H9 (cell line): ENCODE measurements around the gene DLGAP4. TPM values are rescaled to one million over a fixed set of nuclear protein-coding genes. Genes with fewer than 3 reads are reported as not detected.

ENCODE experiments used
- DNase-seq: peaks from one replicate; pipeline ENCODE4 v3.0.0-alpha.2; 2017
- H2AFZ ChIP-seq: one replicate; pipeline ENCODE4 v1.6.1; 2013; ENCODE audit warnings: mild to moderate bottlenecking, low read length, control low read depth, moderate library complexity
- H2AK5ac ChIP-seq: 2 replicates; pipeline ENCODE4 v1.6.1; 2013; ENCODE audit warnings: low read length, control low read depth, mixed read lengths; ENCODE audit not compliant: insufficient read length
- H2BK120ac ChIP-seq: one replicate; pipeline ENCODE4 v1.6.1; 2013; ENCODE audit warnings: low read depth, mild to moderate bottlenecking, low read length, control low read depth, inconsistent platforms; ENCODE audit not compliant: poor library complexity, severe bottlenecking
- H2BK12ac ChIP-seq: 2 replicates; pipeline ENCODE4 v1.6.1; 2013; ENCODE audit warnings: low read length, control low read depth, mixed read lengths, low read depth; ENCODE audit not compliant: insufficient read length
- H2BK15ac ChIP-seq: 2 replicates; pipeline ENCODE4 v1.6.1; 2013; ENCODE audit warnings: low read depth, low read length, control low read depth
- H2BK20ac ChIP-seq: one replicate; pipeline ENCODE4 v1.6.1; 2013; ENCODE audit warnings: low read depth, mild to moderate bottlenecking, low read length, control low read depth, inconsistent platforms; ENCODE audit not compliant: poor library complexity, severe bottlenecking
- H2BK5ac ChIP-seq: 2 replicates; pipeline ENCODE4 v1.6.1; 2013; ENCODE audit warnings: low read length, control low read depth, mixed read lengths; ENCODE audit not compliant: insufficient read length
- H3K14ac ChIP-seq: 2 replicates; pipeline ENCODE4 v1.6.1; 2013; ENCODE audit warnings: low read length, control low read depth; ENCODE audit not compliant: insufficient read depth
- H3K18ac ChIP-seq: 2 replicates; pipeline ENCODE4 v1.6.1; 2013; ENCODE audit warnings: low read depth, mild to moderate bottlenecking, mixed read lengths, low read length, control low read depth; ENCODE audit not compliant: insufficient read length
- H3K23ac ChIP-seq: 2 replicates; pipeline ENCODE4 v1.6.1; 2013; ENCODE audit warnings: low read length, control low read depth, mixed read lengths, low read depth; ENCODE audit not compliant: insufficient read length
- H3K23me2 ChIP-seq: 2 replicates; pipeline ENCODE4 v1.6.1; 2013; ENCODE audit warnings: low read depth, mild to moderate bottlenecking, mixed read lengths, low read length, control low read depth; ENCODE audit not compliant: insufficient read length, poor library complexity, severe bottlenecking
- H3K27ac ChIP-seq: 2 replicates; pipeline ENCODE4 v1.5.1; 2013; ENCODE audit warnings: low read length, control low read depth, mixed read lengths, low read depth; ENCODE audit not compliant: insufficient read length
- H3K27me3 ChIP-seq: 2 replicates; pipeline ENCODE4 v1.6.1; 2013; ENCODE audit warnings: low read length, control low read depth, inconsistent platforms; ENCODE audit not compliant: insufficient read depth
- H3K4ac ChIP-seq: 2 replicates; pipeline ENCODE4 v1.6.1; 2013; ENCODE audit warnings: low read depth, mild to moderate bottlenecking, control low read depth, inconsistent platforms, low read length, moderate library complexity
- H3K4me1 ChIP-seq: 2 replicates; pipeline ENCODE4 v1.6.1; 2013; ENCODE audit warnings: low read length, control low read depth, inconsistent platforms; ENCODE audit not compliant: insufficient read depth
- H3K4me2 ChIP-seq: 2 replicates; pipeline ENCODE4 v1.6.1; 2013; ENCODE audit warnings: low read length, control low read depth, mixed read lengths; ENCODE audit not compliant: insufficient read length, insufficient read depth
- H3K56ac ChIP-seq: 2 replicates; pipeline ENCODE4 v1.6.1; 2013; ENCODE audit warnings: low read depth, mild to moderate bottlenecking, mixed read lengths, low read length, control low read depth; ENCODE audit not compliant: insufficient read length
- H3K79me1 ChIP-seq: 2 replicates; pipeline ENCODE4 v1.6.1; 2013; ENCODE audit warnings: low read depth, mild to moderate bottlenecking, moderate library complexity, low read length, control low read depth, inconsistent platforms; ENCODE audit not compliant: insufficient read depth, poor library complexity, severe bottlenecking
- H3K79me2 ChIP-seq: 2 replicates; pipeline ENCODE4 v1.6.1; 2013; ENCODE audit warnings: low read length, control low read depth, inconsistent platforms; ENCODE audit not compliant: insufficient read depth
- H3K9ac ChIP-seq: 2 replicates; pipeline ENCODE4 v1.6.1; 2013; ENCODE audit warnings: low read length, control low read depth, mixed read lengths; ENCODE audit not compliant: insufficient read length; ENCODE audit errors: extremely low read depth
- H3K9me3 ChIP-seq: one replicate; pipeline ENCODE4 v1.6.1; 2013; ENCODE audit warnings: low read depth, low read length, inconsistent platforms; ENCODE audit not compliant: control insufficient read depth
- H3T11ph ChIP-seq: one replicate; pipeline ENCODE4 v1.6.1; 2013; ENCODE audit warnings: mild to moderate bottlenecking, low read length, control low read depth, inconsistent platforms
- H4K20me1 ChIP-seq: one replicate; pipeline ENCODE4 v1.6.1; 2013; ENCODE audit not compliant: control insufficient read depth, insufficient read length, insufficient read depth
- H4K5ac ChIP-seq: 2 replicates; pipeline ENCODE4 v1.6.1; 2013; ENCODE audit warnings: low read depth, mild to moderate bottlenecking, mixed read lengths, low read length, control low read depth; ENCODE audit not compliant: insufficient read length
- H4K8ac ChIP-seq: replicated peaks from 2 replicates; pipeline ENCODE4 v1.6.1; 2013; ENCODE audit warnings: low read length, control low read depth, mixed read lengths, low read depth; ENCODE audit not compliant: insufficient read length
- H4K91ac ChIP-seq: 2 replicates; pipeline ENCODE4 v1.6.1; 2013; ENCODE audit warnings: low read depth, mild to moderate bottlenecking, moderate library complexity, mixed read lengths, low read length, control low read depth; ENCODE audit not compliant: insufficient read length
- H3K27ac Mint-ChIP-seq, 3 experiments: 2 replicates in 2 of 3; 3 replicates in 1 of 3; pipeline ENCODE4 v1.8.0; 2020 to 2021; ENCODE audit warnings: mixed read lengths in 3 of 3, mild to moderate bottlenecking in 1 of 3, moderate library complexity in 1 of 3
- H3K27me3 Mint-ChIP-seq: 2 replicates; pipeline ENCODE4 v1.8.0; 2021; ENCODE audit warnings: low read depth, mild to moderate bottlenecking, moderate library complexity, mixed read lengths
- H3K36me3 Mint-ChIP-seq, 3 experiments: 2 replicates in 2 of 3; 3 replicates in 1 of 3; pipeline ENCODE4 v1.8.0; 2020 to 2021; ENCODE audit warnings: low read depth in 3 of 3, mixed read lengths in 3 of 3; ENCODE audit not compliant: insufficient read depth in 1 of 3
- H3K4me1 Mint-ChIP-seq, 2 experiments: 2 replicates each; pipeline ENCODE4 v1.8.0; 2020; ENCODE audit warnings: mixed read lengths in 2 of 2
- H3K4me3 Mint-ChIP-seq, 2 experiments: 2 replicates in 1 of 2; 3 replicates in 1 of 2; pipeline ENCODE4 v1.8.0; 2020 to 2021; ENCODE audit warnings: mild to moderate bottlenecking in 2 of 2, mixed read lengths in 2 of 2, moderate library complexity in 1 of 2
- H3K9me3 Mint-ChIP-seq, 2 experiments: 2 replicates in 1 of 2; 3 replicates in 1 of 2; pipeline ENCODE4 v1.8.0; 2020; ENCODE audit warnings: mild to moderate bottlenecking in 2 of 2, mixed read lengths in 2 of 2, moderate library complexity in 1 of 2
- CTCF ChIP-seq: fragments of 200-600 bp; sonication (generic); conservative IDR thresholded peaks from 3 replicates; pipeline ENCODE4 v1.8.0; 2021; ENCODE audit warnings: antibody characterized with exemption, mild to moderate bottlenecking
- WGBS: extraction: QIAGEN DNeasy Blood & Tissue Kit; methylation state at CpG from one replicate; pipeline ENCODE4 v1.1.7; 2013; ENCODE audit warnings: missing lambda C conversion rate, low lambda C conversion rate, mixed read lengths; ENCODE audit not compliant: insufficient read length; ENCODE audit errors: extremely low coverage; 5-methylcytosine and 5-hydroxymethylcytosine counted together
- total RNA-seq: library from RNA; stranded (reverse); gene quantifications from 2 replicates; pipeline ENCODE4 v1.2.1, GENCODE V29; 2021

Gene DLGAP4
- total RNA-seq, 1 experiment from 2014 or later = 48.0 TPM

DNA sequence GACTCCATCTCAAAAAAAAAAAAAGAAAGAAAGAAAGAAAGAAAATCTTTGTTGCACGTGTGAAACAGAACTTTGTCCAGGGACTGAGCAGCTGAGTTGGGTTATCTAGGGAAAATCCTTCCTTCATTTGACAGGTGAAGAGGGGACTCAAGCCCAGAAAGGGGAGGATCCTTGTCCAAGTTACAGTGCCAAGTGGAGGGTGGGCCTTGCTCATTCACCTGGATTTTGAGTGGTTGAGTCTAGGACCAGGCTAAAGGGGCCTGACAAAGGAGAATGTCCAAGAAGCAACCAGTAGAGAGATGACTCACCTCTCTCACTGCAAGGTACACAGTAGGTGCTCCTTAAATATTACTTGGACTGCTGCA is 269.9 kb downstream of the DLGAP4 start:
- H3K27me3 Mint-ChIP-seq = no peaks in the 10 kb centered on the region
- Histone ChIP-seq H4K91ac (no peak overlapping the region), H3K4me1 (no peaks in the 10 kb centered on the region; the same call in 1 of the 2 replicates), H2BK20ac (no peak overlapping the region), H2BK12ac (no peak overlapping the region), H3K79me2 (peaks cover 12% of the 10 kb centered on the region; the same call in 1 of the 2 replicates), H3K9me3 (no peaks in the 10 kb centered on the region), H3K4ac (no peak overlapping the region), H3K27ac (no peak overlapping the region), H3T11ph (no peak overlapping the region), H3K9ac (no peak overlapping the region), H3K79me1 (no peaks in the 10 kb centered on the region), H2BK5ac (no peak overlapping the region), H3K23ac (no peak overlapping the region), H4K5ac (no peak overlapping the region), H3K14ac (no peak overlapping the region), H3K4me2 (no peak overlapping the region), H4K20me1 (no peaks in the 10 kb centered on the region), H2BK15ac (no peak overlapping the region), H2BK120ac (no peak overlapping the region), H2AK5ac (no peak overlapping the region), H2AFZ (no peak overlapping the region), H3K27me3 (no peaks in the 10 kb centered on the region), H3K23me2 (peaks cover 30% of the 10 kb centered on the region), H3K56ac (no peak overlapping the region), H3K18ac (no peak overlapping the region), H4K8ac (no peak overlapping the region)
- peak overlapping the region; percentile 89 to 92 for H3K4me3 Mint-ChIP-seq
- H3K36me3 Mint-ChIP-seq = peaks cover 21 to 32% (median 28%) of the 10 kb centered on the region in 3 experiments; a peak in 6 of 7 replicates
- no peak for TF ChIP-seq CTCF
- no peak for DNase-seq
- H3K4me1 Mint-ChIP-seq = peaks cover 37 to 38% of the 10 kb centered on the region in 2 experiments
- H3K9me3 Mint-ChIP-seq = no peaks in the 10 kb centered on the region; a peak in 1 of 5 replicates
- WGBS = no CpG with 5 or more reads among the region's 1 CpG
- H3K27ac Mint-ChIP-seq = peak overlapping the region in 2 of 3 experiments; percentile 44 to 52; a peak in 1 of 7 replicates

Other genes starting within 250 kb of the DLGAP4 start
- gene EPB41L1, start 151.6 kb upstream of the DLGAP4 start, total RNA-seq = 29.9 and 31.1 TPM in 2 replicates
- gene AAR2, start 69.9 kb upstream of the DLGAP4 start, total RNA-seq = 36.9 and 37.8 TPM in 2 replicates
- 217 and 218 TPM in 2 replicates for gene MYL9, start 235.2 kb downstream of the DLGAP4 start, total RNA-seq